GM19238 (cell line): ENCODE data around the gene CPNE5.

Experiments used
- DNase-seq: peaks from one replicate; pipeline ENCODE4 v3.0.0; 2011; ENCODE audit warnings: low spot score; ENCODE audit not compliant: insufficient read length

Gene CPNE5

DNA sequence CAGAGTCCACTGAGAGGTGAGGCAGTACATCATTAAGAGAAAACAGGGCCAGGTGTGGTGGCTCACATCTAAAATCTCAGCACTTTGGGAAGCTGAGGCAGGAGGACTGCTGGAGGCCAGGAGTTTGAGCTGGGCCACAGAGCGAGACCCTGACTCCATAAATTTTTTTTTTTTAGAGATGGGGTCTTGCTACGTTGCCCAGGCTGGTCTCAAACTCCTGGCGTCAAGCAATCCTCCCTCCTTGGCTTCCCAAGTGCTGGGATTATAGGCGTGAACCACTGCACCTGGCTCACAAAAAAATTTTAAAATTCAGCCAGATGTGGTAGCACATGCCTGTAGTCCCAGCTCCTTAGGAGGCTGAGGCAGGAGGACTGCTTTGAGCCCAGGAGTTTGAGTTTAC is 18.1 kb upstream of the CPNE5 start:
- no peak for DNase-seq

DNA sequence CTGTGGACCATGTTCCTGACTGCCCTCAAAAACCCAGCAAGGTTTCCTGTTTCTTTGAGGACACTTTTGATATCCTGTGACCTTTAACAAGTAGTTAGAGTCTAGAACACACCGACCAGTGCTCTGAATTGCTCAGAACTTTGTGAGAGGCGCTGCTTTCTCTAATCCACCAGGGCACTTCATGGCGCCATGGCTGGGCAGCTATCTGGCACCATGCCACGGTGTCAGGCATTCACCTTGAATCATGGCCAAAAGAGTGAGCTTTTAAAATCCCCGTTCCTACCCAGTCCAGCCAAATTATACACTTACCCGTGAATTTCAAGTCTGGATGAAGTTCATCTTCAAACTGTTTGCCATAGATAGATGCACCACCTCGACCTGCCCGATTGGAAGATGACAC is 17.0 kb upstream of the CPNE5 start:
- DNase-seq, result no peak

DNA sequence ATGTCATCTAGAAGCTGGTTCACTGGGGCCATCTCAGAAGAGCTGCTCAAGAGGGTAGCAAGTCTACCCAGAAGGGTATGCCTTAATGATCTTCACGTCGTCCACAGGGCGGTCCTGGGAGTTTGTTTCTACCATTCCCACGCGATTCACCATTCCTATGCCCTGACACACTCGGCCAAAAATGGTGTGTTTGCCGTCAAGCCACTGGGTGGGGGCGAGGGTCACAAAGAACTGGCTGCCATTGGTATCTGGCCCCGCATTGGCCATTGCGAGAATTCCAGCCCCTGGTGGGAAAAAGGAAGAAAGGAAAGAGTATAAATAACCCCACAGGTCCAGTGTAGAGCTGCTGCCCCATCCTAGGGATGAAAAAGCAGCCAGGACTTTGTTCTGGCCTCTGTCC is 16.5 kb upstream of the CPNE5 start:
- DNase-seq, result no peak

DNA sequence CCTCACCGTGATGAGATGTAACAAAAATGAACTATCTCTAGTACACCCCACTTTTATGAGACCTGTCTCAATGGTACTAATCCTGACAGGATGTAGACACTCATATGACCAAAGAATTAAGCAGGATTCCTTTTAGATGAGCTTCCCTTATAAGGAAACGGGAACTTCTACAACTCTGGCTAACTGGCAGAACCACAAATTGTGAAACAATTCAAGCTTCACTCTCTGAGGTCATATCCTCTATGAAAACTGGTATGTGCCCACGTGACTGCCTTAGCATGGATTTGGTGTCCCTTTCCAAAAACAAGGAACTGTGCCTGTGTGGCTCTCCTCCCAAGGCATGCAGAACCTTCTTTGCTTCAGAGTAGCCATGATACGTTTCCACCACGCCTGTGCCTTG is 14.1 kb upstream of the CPNE5 start:
- no peak for DNase-seq

DNA sequence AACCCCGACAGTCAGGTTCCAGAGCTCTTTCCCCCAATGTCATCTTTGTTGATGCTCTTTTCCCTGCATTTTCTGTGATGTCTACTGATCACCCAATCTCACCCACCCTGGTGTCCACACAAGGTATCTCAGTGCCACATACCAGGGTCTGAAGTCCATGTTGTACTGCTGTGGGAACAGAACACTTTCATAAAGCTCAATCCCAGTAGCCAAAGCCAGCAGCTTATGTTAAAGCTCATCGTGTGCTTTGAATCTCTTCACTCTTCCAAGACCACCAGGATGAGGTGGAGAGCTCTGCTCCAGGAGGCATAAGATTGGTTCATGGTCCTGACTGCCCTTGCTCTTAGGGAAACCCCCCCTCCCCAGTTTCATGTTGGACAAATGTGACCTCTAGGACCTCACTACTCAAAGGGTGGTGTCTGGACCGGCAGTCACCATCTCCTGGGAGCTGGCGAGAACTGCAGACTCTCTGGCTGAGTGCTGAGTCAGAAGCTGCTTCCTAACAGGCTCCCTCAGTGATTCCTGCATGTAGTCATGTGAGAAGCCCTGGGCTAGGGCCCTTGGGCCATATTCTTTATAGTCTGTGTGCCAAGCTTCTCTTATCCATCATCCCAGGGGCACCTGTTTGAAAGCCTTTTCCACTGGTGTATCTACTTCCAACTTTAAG is 13.4 kb upstream of the CPNE5 start:
- no peak for DNase-seq

DNA sequence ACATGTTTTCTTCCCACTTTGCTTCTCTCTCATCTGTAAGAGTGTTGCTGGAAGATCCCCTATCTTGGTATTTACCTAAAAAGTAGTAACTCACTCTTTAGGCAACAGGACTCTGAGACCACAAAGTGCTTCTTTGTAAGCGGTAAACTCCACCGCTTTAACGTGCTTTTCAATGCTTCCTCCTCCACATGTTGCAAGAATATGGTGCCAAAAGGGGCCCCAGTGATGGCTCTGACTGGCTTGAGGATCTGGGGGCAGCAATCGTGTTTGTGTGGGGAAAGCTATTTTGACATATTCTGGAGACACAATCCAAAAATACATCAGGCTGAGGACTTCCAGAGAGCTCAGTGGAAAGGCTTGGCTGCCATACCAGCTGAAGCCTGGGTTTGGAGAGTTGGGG is 12.4 kb upstream of the CPNE5 start:
- no peak for DNase-seq

DNA sequence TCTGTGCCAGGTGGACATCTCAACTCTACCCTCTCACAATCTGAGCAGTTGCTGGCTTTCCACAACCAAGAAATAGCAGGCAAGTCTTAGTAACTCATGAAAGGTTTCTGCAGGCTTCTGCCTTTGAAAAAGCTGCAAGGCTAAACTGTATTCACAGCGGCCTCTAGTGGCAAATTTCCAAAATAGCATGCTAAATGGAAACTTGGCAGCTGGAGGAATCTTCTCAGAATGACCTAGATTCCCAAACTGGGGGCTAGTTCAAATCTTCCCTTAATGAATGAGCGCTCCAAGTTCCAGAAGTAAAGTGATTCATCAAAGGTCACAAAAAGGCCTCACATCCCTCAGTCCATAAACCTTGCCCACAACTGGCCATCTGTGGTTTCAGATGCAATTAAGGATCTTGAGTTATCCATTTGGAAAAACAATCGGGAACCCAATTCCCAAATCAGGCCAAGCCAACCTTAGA is 11.9 kb upstream of the CPNE5 start:
- DNase-seq, result no peak

DNA sequence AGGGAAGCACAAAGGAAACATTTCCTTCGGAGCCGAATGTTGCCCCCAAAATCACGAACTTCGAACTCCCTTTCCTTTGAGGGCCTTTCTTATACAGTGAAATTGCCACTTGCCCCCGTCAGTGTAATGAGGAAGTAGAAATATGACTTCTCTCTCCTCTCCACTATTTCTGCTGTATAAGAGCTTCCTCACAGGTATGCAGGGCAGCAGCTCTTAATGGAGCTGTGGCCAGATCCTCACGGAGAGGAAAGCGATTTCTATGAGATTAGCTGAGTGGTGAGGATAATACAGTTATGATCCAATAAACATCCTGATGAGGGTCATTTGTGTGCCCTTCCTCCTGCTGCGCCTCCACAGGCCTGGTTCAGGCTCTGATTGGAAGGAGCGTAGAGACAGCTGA is 10.8 kb upstream of the CPNE5 start:
- DNase-seq, result no peak

DNA sequence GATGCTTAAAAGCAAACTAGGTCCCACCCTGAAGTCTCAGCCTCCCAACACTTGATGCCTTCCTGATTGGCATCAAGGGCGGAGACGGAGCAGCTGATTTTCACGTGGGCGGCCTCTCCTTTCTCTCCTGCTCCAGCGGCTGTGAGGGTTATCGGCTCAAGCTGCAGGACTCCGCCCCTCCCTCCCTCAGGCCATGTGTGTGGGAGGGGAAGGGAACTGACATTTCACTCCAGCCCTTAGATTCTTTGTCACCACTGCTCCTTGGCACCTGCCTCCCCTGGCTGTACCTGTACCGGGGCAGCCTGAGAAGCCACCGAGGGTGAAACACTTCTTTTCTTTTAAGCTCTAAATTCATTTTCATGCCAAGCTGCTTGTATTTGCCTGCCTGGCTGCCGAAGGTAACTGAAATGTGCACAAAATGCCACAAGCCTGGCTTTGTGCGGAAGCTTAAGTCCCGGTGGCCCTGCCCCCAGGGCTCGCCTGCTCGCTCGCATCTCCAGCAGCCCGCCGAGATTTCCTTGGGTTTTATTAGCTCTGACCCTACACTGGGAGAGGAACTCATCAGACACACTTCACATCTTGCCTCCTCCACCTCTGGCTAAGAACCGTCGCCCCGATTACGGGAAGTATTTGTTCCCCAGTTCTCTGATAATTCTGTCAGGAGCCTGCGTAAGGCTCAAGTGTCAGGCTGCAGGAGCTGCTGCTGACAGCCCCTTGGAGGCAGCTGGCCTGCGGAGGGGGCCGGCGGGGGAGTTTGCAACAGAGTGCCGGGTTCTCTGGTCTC is 9.6 kb upstream of the CPNE5 start:
- no peak for DNase-seq

DNA sequence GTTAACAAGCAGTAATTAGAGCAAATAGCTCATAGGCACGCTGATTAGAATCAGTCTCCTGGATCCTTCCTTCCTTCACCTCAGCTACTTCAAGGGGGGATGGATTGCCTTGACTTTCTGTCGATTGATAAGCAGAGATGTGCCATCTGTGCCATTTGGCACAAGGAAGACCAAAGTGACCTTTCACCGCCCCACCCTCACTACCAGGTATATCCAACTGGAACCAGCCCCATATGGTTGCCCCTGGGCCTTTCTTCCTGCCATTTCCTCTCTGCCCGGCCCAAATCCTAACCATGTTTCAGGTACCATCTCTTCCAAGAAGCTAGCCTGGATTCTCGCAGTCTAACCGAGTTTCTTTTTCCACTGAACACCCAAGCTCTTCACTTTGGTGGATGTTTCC is 8.7 kb upstream of the CPNE5 start:
- no peak for DNase-seq

DNA sequence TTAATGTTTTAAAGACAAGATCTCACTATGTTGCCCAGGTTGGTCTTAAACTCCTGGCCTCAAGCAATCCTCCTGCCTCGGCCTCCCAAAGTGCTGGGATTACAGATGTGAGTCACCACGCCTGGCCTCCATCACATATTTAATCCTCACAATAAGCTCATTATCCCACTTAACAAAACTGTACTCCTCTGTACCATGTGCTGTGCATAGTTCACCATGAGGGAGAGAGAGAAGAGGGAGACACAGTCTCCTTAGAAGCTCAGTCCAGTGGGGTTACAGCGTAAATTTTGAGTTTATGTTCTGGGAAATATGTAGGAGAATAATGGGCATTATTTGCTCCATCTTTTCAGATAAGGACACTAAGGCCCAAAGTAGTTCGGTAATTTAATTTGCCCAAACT is 7.9 kb upstream of the CPNE5 start:
- DNase-seq, result no peak

DNA sequence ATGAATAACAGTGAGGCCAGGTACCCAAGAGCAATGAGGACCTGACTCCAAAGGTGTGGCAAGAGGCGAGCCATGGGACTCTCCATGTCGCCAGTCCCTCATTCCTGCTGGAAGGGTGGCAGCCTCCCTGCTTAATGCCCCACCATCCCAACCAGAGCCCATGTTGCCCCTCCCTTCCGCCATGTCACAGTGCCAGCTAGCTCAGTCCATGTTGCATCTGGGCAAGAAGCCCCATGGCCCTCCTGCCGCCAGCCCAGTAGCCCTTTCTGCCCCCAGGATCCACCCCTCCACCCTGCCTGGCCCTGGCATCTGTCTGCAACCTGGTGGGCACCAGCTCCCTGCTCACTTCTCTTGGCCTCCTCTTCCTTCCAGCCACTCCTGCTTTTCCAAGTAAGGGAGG is 6.0 kb upstream of the CPNE5 start:
- no peak for DNase-seq

DNA sequence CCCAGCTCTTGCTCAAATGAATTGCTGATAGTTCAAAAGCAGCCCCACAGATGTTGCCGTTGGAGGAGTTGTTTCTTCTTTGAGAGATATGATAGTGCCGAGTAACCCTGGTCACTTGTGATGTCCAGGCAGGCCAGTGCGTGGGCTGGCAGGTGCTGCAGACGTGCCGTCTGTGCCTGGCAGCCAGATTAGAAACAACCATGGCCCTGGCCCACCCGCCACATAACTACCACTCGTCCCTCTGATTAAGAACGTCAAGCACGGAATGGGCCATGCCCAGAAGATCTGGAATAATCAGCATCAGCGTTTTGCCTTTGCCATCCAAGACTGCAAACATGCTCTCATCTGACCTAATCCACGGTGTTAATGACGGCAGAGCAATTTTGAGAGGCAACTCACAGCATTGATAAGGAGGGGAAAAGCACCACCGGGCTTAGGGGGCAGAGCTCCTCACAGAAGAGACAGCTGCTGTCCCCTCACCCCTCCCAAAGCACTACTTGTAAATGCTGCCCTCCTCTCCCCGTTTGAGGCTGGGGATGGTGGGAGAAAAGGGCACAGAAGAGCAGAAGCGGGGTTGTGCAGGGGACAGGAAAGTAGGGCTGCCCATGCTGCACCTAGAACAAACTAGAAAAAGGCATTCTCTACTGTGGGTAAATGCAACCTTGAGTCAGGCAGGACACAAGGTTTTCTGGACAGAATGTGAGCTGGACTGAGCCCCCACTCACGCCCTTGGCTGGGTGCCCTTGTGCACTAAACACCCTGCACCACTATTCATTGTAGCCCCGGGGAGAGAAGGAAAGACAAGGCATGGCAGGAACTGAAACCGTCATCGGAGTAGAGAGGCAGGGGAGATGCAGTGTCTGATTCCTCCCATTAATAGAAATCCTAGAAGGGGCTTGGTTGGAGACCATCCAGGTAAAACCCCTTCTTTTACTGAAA is 5.3 kb upstream of the CPNE5 start:
- DNase-seq, result no peak

DNA sequence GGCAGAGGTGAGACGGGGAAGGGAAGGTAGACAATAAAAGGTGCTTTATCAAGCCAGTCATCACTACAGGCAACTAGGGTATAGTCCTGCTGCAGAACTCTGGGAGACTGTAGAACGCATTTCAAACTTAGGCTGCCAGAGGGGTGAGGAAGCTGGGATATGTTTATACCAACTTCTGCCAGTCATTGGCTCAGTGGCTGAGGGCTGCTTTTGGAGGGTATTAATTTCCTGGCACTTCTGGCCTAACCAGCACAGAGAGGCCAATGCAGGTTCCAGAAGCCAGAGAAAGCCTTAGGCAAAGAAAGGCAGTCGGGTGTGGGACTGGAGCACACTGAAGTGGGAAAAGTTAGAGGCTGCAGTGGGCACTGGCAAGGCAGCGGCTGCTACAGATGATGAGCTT is 3.9 kb upstream of the CPNE5 start:
- DNase-seq, result no peak

DNA sequence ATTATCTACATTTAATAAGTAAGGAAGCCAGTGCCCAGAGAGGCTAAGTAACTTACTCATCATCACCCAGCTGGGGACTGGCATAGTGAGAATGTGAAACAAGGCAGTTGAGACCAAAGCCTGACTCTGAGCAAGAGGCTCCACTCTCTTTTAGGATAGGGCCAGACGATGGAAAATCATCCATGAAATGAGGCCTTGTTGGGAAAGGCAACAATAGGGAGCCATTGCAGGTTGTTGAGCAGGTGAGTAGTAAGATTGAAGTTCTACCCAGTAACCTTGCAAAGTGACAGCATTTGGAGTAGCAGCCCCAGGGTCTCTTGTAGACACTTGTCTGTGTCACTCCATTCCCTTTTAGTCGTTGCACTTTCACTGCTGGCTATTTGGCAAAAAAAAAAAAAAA is 2.5 kb upstream of the CPNE5 start:
- no peak for DNase-seq

DNA sequence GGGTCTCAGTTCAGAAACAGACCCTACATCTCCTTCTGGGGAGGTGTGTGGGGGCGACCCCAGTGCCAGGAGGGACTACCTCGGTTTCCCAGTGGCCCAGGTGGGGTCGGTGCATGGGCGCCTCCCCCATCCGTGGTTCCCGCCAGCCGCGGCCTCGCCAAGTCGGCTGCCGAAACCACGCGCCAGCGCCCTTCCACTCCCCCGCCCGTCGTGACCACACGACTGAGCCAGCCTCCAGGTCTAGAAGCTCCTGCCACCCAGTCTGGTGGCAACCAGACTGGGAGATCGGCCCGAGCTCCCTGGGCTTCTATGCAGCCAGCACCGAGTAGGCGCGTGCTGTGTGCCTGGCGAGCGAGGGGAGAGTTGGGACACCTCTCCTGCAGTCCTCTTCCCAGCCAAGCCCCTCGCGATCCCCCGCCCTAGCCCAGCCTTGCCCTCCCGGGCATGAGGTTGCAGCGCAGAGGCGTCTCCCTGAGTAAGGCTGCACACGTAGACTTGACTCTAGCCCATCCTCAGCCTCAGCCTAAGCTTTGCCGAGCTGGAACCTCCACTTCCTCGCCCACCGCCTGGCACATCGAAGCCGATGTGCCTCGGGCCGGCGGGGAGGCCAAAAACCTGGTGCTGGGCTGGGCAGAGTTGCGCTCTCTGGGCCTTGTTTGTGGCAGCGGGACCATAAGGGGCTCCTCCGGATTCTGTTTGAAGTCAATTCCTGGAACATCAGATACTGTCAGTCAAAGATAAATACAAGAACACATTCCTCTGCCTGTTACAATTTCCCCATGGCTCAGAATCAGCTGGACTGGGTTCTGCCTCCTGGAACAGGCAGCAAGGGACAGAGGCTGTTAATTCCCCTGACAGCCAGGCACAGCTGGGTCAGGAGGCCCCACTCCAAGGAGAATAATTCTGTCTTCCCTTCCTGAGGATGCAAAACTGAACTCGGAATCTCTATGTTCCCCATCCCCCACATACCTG is 1.5 kb upstream of the CPNE5 start:
- DNase-seq, result no peak

DNA sequence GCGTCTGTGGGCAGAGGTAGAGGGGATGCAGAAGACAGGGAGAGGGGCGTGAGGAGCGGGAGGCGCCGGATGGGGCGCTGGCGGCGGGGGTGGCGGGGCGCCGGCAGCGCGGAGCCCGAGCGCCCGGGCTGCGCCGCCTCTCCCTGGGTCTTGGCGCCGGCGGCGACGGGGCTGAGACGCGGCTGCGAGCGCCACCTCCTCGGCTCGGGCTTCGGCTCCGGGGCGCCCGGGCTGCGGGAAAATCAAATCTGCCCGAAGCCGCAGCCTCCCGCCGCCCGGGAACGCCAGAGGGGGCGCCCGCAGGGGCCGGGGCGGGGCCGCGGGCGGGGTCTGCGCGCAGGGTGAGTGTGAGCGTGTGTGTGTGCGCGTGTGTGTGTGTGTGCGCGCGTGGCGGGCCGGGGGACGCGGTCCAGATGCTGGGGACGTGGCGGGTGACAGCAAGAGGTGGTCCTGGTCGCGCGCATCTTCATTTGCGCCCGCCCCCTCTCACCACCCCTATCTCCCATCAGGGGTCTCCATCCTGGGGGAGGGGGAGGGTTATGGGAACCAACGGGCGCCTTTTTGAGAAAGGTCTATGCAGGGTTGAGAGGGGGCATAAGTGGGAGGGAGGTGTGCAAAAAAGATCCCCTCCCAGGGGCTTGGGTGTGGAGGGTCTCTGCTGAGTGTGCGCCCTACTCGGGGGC is 646 bp upstream of the CPNE5 start:
- DNase-seq, result no peak

DNA sequence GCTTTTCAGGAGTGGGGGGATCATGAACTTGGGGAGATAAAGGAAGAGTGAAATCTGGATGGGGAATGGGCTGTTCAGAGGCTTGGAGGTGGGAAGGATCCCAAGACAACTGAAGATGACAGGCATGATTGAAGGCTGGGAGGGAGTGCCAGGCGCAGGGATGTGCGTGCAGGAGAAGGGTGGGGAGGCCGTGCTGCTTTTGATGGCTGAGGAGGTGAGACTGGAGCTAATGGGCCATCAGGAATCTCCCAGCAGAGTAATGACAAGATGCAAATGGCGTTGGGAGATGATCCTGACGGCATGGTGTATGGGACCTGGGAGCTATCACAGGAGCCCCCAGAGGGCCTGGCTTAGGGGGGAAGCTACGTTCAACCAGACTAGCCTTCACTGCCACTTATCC is 1.6 kb downstream of the CPNE5 start:
- DNase-seq, result no peak

DNA sequence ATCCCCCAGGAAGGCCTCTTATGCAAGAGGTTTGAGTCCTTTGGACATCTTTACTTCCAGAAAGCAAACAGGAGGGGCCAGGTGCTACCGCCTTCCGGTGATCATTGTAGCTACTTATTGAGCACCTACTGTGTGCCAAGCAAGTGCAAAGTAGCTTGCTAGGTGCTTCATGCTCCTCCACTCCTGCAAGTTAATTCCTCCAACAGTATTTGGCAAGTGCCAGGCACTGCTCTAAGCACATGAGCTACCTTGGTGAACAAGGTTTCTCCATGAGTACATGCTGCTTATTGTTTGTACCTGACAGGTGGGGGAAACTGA is 2.3 kb downstream of the CPNE5 start:
- no peak for DNase-seq
